ENCODE measurements around the gene HSPB2.
"Not testable (repeated sequence)": the region's sequence is repeated elsewhere in the genome, so short reads cannot be mapped to it uniquely, and the experiment has no call there.

HSPB2 gene

GRCh38 chr11:111923951-111924350, 11.4 kb downstream of the HSPB2 start:
- Histone ChIP-seq H3K27me3 (no peaks in the 10 kb centered on the region), H3K4me3 (ENCODE audit: low read depth, low read length) (no peak overlapping the region), H3K36me3 (no peaks in the 10 kb centered on the region), H3K4me1 (peaks cover 6% of the 10 kb centered on the region), H3K9me3 (no peaks in the 10 kb centered on the region)
- DNase-seq = no peak
- no peak for TF ChIP-seq CTCF (IDR thresholded peaks at IDR 0.05; ENCODE audit: low read depth, low read length)

- Histone ChIP-seq H3K36me3 (no peaks in the 10 kb centered on the region), H3K9me3 (no peaks in the 10 kb centered on the region), H3K4me1 (peaks cover 6% of the 10 kb centered on the region), H3K27me3 (no peaks in the 10 kb centered on the region), H3K4me3 (ENCODE audit: low read depth, low read length) (no peak overlapping the region)
- DNase-seq = no peak
- no peak for TF ChIP-seq CTCF (IDR thresholded peaks at IDR 0.05; ENCODE audit: low read depth, low read length)
Measured at GRCh38 chr11:111925953-111926352, 13.4 kb downstream of the HSPB2 start.

- no peaks in the 10 kb centered on the region for H3K27me3 ChIP-seq
- H3K4me1 ChIP-seq = peaks cover 6% of the 10 kb centered on the region
- H3K9me3 ChIP-seq = no peaks in the 10 kb centered on the region
- no peak for TF ChIP-seq CTCF (IDR thresholded peaks at IDR 0.05; ENCODE audit: low read depth, low read length)
- no peaks in the 10 kb centered on the region for H3K36me3 ChIP-seq
- H3K4me3 ChIP-seq (ENCODE audit: low read depth, low read length) = peak overlapping the region; percentile 64
- DNase-seq = peak; percentile 98
Measured at GRCh38 chr11:111926505-111927391, 14.2 kb downstream of the HSPB2 start.

- H3K27me3 ChIP-seq = no peaks in the 10 kb centered on the region
- peaks cover 6% of the 10 kb centered on the region for H3K4me1 ChIP-seq
- TF ChIP-seq CTCF (IDR thresholded peaks at IDR 0.05; ENCODE audit: low read depth, low read length) = no peak
- H3K36me3 ChIP-seq = no peaks in the 10 kb centered on the region
- no peaks in the 10 kb centered on the region for H3K9me3 ChIP-seq
- H3K4me3 ChIP-seq (ENCODE audit: low read depth, low read length) = no peak overlapping the region
- no peak for DNase-seq
Measured at GRCh38 chr11:111930472-111930871, 17.9 kb downstream of the HSPB2 start.

GRCh38 chr11:111932611-111932950, 20.0 kb downstream of the HSPB2 start:
- no peaks in the 10 kb centered on the region for H3K9me3 ChIP-seq
- no peak for DNase-seq

GRCh38 chr11:111933176-111933575, 20.6 kb downstream of the HSPB2 start:
- not testable (repeated sequence) for H3K4me1 ChIP-seq; H3K27me3 ChIP-seq; H3K4me3 ChIP-seq (ENCODE audit: low read depth, low read length); H3K9me3 ChIP-seq; DNase-seq; H3K36me3 ChIP-seq

More at GRCh38 chr11:111932611-111932950, 20.0 kb downstream of the HSPB2 start:
- no peak for TF ChIP-seq CTCF (IDR thresholded peaks at IDR 0.05; ENCODE audit: low read depth, low read length)
- Histone ChIP-seq H3K36me3 (no peaks in the 10 kb centered on the region), H3K27me3 (no peaks in the 10 kb centered on the region), H3K4me3 (ENCODE audit: low read depth, low read length) (no peak overlapping the region), H3K4me1 (peaks cover 2% of the 10 kb centered on the region)
